B cell (primary cell): ENCODE measurements around the gene DCLK1. TPM values are rescaled to one million over a fixed set of nuclear protein-coding genes. Genes with fewer than 3 reads are reported as not detected.

Source experiments
- polyA plus RNA-seq: library from polyadenylated mRNA; depleted of rRNA; stranded (reverse); fragments of >200 nt; gene quantifications from 2 replicates; pipeline ENCODE4 v1.2.3, GENCODE V29; 2012
- total RNA-seq, 2 donors: library from RNA; stranded (reverse); fragments of 120-200 nt in 1 of 2; gene quantifications; 1 replicate in 1 of 2; 2 replicates in 1 of 2; pipeline versions ENCODE4 v1.2.3 to v1.2.4, GENCODE V29; 2013 to 2022

The DCLK1 gene
- total and polyA plus RNA-seq, 2 donors (not counting 1 experiment from before 2014, with no cell fraction given): not detected

Other genes starting within 250 kb of the DCLK1 start
- not detected in 2 replicates for gene SOHLH2, start 83.2 kb upstream of the DCLK1 start, total RNA-seq
- gene SOHLH2, start 83.2 kb upstream of the DCLK1 start, polyA plus RNA-seq: 0.06 TPM in 1 of 2 replicates, not detected in the other
- not detected in 2 replicates for gene CCDC169, start 166.4 kb upstream of the DCLK1 start, total RNA-seq
- 0.07 and 0.19 TPM in 2 replicates for gene CCDC169, start 166.4 kb upstream of the DCLK1 start, polyA plus RNA-seq
- 18.6 and 20.8 TPM in 2 replicates for gene SPART, start 215.0 kb upstream of the DCLK1 start, total RNA-seq
- 10.1 and 11.4 TPM in 2 replicates for gene SPART, start 215.0 kb upstream of the DCLK1 start, polyA plus RNA-seq